Skeletal muscle tissue (tissue), 4 donors: ENCODE results near the gene PEX3. TPM values are rescaled to one million over a fixed set of nuclear protein-coding genes. Genes with fewer than 3 reads are reported as not detected.
"Not testable (repeated sequence)": the region's sequence is repeated elsewhere in the genome, so short reads cannot be mapped to it uniquely, and the experiment has no call there.

Experiments used
- H3K27ac ChIP-seq: one replicate; pipeline ENCODE4 v1.7.0; 2013; ENCODE audit warnings: mild to moderate bottlenecking, low read depth, low read length, inconsistent platforms
- H3K27me3 ChIP-seq, 3 donors: one replicate each; pipeline ENCODE4 v1.7.0; 2013; ENCODE audit warnings: low read length in 3 of 3; ENCODE audit not compliant: control insufficient read depth in 3 of 3, insufficient read depth in 3 of 3
- H3K36me3 ChIP-seq, 3 donors: one replicate each; pipeline ENCODE4 v1.7.0; 2013; ENCODE audit warnings: low read length in 3 of 3; ENCODE audit not compliant: control insufficient read depth in 3 of 3, insufficient read depth in 3 of 3
- H3K4me1 ChIP-seq, 3 donors: one replicate each; pipeline ENCODE4 v1.7.0; 2013; ENCODE audit warnings: low read length in 3 of 3, mild to moderate bottlenecking in 3 of 3; ENCODE audit not compliant: control insufficient read depth in 3 of 3, insufficient read depth in 3 of 3
- H3K4me3 ChIP-seq, 3 donors: one replicate each; pipeline ENCODE4 v1.7.0; 2013; ENCODE audit warnings: low read length in 3 of 3
- H3K9ac ChIP-seq, 3 donors: one replicate each; pipeline ENCODE4 v1.7.0; 2013; ENCODE audit warnings: low read length in 3 of 3, mild to moderate bottlenecking in 3 of 3, moderate library complexity in 2 of 3, low read depth in 1 of 3
- H3K9me3 ChIP-seq, 3 donors: one replicate each; pipeline ENCODE4 v1.7.0; 2013; ENCODE audit warnings: low read length in 3 of 3; ENCODE audit not compliant: control insufficient read depth in 3 of 3
- total RNA-seq: library from RNA; depleted of rRNA; stranded (reverse); fragments of >200 nt; gene quantifications from one replicate; pipeline ENCODE4 v1.2.3, GENCODE V29; 2014
- donor health status: Osteomylitis.

Gene PEX3
- total RNA-seq, 1 donor from 2014 or later: 15.7 TPM

GRCh38 chr6:143501851-143502250 lies 51.2 kb downstream of the PEX3 start:
- Histone ChIP-seq H3K4me3 (no peak overlapping the region), H3K4me1 (no peaks in the 10 kb centered on the region), H3K27me3 (no peaks in the 10 kb centered on the region), H3K9ac (no peak overlapping the region), H3K36me3 (peaks cover 4 to 11% (median 9%) of the 10 kb centered on the region in 3 donors), H3K9me3 (no peaks in the 10 kb centered on the region), H3K27ac (no peak overlapping the region)

DNA sequence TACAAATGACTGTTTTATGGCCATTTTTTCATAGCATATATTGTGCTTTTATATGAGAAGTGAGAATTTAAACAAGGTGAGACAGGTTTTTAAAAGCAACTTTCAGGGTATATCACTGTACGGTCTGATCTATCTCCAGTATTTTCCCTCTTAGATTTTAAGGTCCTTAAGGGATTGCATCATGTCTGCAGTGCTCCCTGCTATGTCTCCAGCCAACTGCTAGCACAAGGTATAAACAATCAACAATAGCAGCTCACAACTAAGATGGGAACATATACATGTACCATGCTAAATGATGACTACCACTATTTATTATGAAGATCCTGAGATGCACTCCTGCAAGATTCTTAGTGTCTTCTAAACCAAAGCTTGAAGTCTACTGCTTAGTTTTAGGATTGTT lies 53.8 kb downstream of the PEX3 start:
- H3K4me3 ChIP-seq: no peak overlapping the region
- H3K4me1 ChIP-seq: no peaks in the 10 kb centered on the region
- no peak overlapping the region for H3K27ac ChIP-seq
- no peaks in the 10 kb centered on the region for H3K9me3 ChIP-seq
- H3K9ac ChIP-seq: no peak overlapping the region
- H3K27me3 ChIP-seq: no peaks in the 10 kb centered on the region
- peaks cover 2 to 11% (median 9%) of the 10 kb centered on the region in 3 donors for H3K36me3 ChIP-seq

DNA sequence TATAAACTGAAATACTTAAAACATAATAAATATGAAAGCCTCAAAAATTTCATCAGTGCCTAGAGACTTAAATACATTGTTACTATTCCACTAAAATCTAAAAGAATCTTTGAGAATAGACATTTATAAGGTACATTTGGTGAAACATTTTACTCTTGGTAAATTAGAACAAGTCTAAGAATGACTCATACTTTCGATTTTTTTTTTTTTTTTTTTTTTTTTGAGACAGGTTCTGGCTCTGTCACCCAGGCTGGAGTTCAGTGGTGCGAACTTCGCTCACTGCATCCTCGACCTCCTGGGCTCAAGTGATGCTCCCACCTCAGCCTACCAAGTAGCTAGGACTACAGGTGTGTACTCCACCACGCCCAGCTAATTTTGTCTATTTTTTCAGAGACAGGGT lies 54.5 kb downstream of the PEX3 start:
- no peaks in the 10 kb centered on the region for H3K4me1 ChIP-seq
- no peak overlapping the region for H3K4me3 ChIP-seq
- no peaks in the 10 kb centered on the region for H3K27me3 ChIP-seq
- H3K9me3 ChIP-seq: no peaks in the 10 kb centered on the region
- H3K36me3 ChIP-seq: peaks cover 2 to 11% (median 8%) of the 10 kb centered on the region in 3 donors
- no peak overlapping the region for H3K9ac ChIP-seq
- no peak overlapping the region for H3K27ac ChIP-seq

DNA sequence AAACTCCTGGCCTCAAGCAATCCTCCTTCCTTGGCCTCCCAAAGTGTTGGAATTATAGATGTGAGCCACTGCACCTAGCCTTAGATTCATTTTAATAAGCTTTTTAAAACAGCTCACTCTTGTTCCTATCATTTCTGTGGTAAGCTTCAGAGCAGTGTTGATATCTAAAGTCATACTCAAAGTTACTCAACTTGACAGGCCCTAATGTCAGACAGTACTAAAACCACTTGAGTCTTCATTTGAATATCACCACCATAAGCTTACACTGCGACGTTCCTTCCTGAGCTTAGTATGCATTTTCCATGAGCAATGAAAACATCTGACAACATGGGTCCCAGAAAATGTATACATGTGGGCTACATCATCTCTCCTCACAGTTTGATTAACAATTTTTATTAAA lies 54.9 kb downstream of the PEX3 start:
- Histone ChIP-seq H3K36me3 (peaks cover 2 to 11% (median 7%) of the 10 kb centered on the region in 3 donors), H3K4me3 (no peak overlapping the region), H3K27me3 (no peaks in the 10 kb centered on the region), H3K27ac (no peak overlapping the region), H3K4me1 (peaks cover 0 to under 1% (median 0%) of the 10 kb centered on the region in 3 donors), H3K9me3 (no peaks in the 10 kb centered on the region), H3K9ac (no peak overlapping the region)

DNA sequence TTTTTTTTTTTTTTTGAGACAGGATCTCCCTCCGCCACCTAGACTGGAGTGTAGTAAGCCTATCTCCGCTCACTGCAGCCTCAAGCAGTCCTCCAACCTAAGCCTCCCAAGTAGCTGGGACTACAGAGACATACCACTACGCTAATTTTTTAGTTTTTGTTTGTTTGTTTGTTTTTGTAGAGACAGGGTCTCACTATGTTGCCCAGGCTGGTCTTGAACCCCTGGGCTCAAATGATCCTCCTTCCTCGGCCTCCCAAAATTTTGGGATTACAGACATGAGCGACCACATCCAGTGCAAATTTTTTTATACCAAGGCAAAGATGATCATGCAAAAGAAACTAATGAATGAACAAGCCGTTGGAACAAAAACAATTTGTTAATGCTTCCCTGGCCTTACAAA lies 55.6 kb downstream of the PEX3 start:
- Histone ChIP-seq H3K9ac (no peak overlapping the region), H3K4me3 (no peak overlapping the region), H3K9me3 (no peaks in the 10 kb centered on the region), H3K4me1 (peaks cover 3 to 7% (median 6%) of the 10 kb centered on the region in 3 donors), H3K27ac (no peak overlapping the region), H3K27me3 (no peaks in the 10 kb centered on the region), H3K36me3 (peaks cover 2 to 11% (median 7%) of the 10 kb centered on the region in 3 donors)

DNA sequence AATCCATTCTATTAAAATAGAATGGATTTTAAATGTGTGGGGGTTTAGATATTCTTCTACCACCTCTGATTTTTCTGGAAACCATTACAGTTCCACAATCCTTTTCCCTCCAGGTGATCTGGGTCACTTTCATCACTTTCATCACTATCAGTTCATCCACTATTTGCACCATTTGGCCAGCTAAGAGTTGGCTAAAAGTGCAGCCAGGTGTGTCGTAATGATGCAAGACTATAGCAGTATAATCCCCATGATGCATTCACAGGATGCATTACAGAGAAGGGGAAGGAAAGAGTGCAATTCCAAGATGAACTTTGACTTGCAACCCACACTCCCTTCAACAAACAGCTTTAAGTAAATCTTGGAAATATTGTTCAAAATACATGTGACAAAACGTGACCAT lies 56.0 kb downstream of the PEX3 start:
- Histone ChIP-seq H3K36me3 (peaks cover 2 to 11% (median 7%) of the 10 kb centered on the region in 3 donors), H3K9ac (no peak overlapping the region), H3K4me1 (peaks cover 5 to 11% (median 8%) of the 10 kb centered on the region in 3 donors), H3K9me3 (no peaks in the 10 kb centered on the region), H3K4me3 (no peak overlapping the region), H3K27me3 (no peaks in the 10 kb centered on the region), H3K27ac (no peak overlapping the region)

GRCh38 chr6:143507358-143508145 lies 56.9 kb downstream of the PEX3 start:
- H3K9me3 ChIP-seq: no peaks in the 10 kb centered on the region
- no peak overlapping the region for H3K27ac ChIP-seq
- H3K4me1 ChIP-seq: peaks cover 9 to 15% (median 12%) of the 10 kb centered on the region in 3 donors
- H3K36me3 ChIP-seq: peaks cover 2 to 11% (median 5%) of the 10 kb centered on the region in 3 donors
- H3K4me3 ChIP-seq: no peak overlapping the region
- H3K9ac ChIP-seq: no peak overlapping the region
- no peaks in the 10 kb centered on the region for H3K27me3 ChIP-seq

DNA sequence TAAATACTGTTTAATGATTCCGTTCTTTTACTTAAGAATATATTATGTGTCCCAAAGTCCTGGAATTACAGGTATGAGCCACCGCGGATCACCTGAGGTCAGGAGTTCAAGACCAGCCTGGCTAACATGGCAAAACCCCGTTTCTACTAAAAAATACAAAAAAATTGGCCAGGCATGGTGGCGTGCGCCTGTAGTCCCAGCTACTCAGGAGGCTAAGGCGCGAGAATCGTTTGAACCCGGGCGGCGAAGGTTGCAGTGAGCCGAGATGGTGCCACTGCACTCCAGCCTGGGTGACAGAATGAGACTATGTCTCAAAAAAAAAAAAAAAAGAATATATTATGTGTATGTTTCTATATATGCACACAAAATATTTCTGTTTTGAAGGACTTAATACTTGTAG lies 59.7 kb downstream of the PEX3 start:
- H3K27me3 ChIP-seq, H3K9me3 ChIP-seq, H3K36me3 ChIP-seq, H3K27ac ChIP-seq, H3K9ac ChIP-seq: not testable (repeated sequence)
- H3K4me3 ChIP-seq: peak overlapping the region in 2 of 3 donors; percentile 72 to 87
- H3K4me1 ChIP-seq: peaks cover 17 to 23% (median 20%) of the 10 kb centered on the region in 3 donors

GRCh38 chr6:143510991-143511891 lies 60.6 kb downstream of the PEX3 start, which contains the start of gene FUCA2:
FUCA2 (minus strand) TSS chr6:143511720; CDS start chr6:143511634, 86 bp downstream.
- H3K27me3 ChIP-seq: no peaks in the 10 kb centered on the region
- H3K9me3 ChIP-seq: no peaks in the 10 kb centered on the region

More at GRCh38 chr6:143510991-143511891, 60.6 kb downstream of the PEX3 start, which contains the start of gene FUCA2:
- H3K9ac ChIP-seq: peak within 1 kb of the TSS; percentile 73 to 86 (median 79)
- H3K27ac ChIP-seq: peak within 1 kb of the TSS; percentile 75
- peak within 1 kb of the TSS; percentile 72 to 91 (median 87) for H3K4me3 ChIP-seq
- peaks cover 0 to 6% (median 5%) of the 10 kb centered on the region in 3 donors for H3K36me3 ChIP-seq
- H3K4me1 ChIP-seq: peaks cover 19 to 29% (median 24%) of the 10 kb centered on the region in 3 donors
